Endothelial cell of umbilical vein (primary cell): ENCODE results near the gene FMN1.

ENCODE experiments used
- CTCF ChIP-seq, 2 donors: IDR thresholded peaks; 1 replicate in 1 of 2; 2 replicates in 1 of 2; pipeline ENCODE4 v1.5.1; 2011; ENCODE audit warnings: low read length in 2 of 2, mild to moderate bottlenecking in 2 of 2, moderate library complexity in 2 of 2, control low read depth in 1 of 2, inconsistent platforms in 1 of 2, low read depth in 1 of 2; ENCODE audit not compliant: insufficient read depth in 1 of 2; ENCODE audit errors: extremely low read depth in 1 of 2
- EZH2 ChIP-seq: IDR thresholded peaks from 2 replicates; pipeline ENCODE4 v1.6.1; 2012; ENCODE audit warnings: borderline replicate concordance, low read depth, mild to moderate bottlenecking, moderate library complexity, low read length, inconsistent platforms; ENCODE audit not compliant: severe bottlenecking
- JUN ChIP-seq: IDR thresholded peaks from 2 replicates; pipeline ENCODE4 v1.6.1; 2011; ENCODE audit warnings: borderline replicate concordance, low read depth; ENCODE audit not compliant: insufficient read length, insufficient read depth
- MYC ChIP-seq: IDR thresholded peaks from one replicate; pipeline ENCODE4 v1.6.1; 2011; ENCODE audit warnings: mild to moderate bottlenecking, low read depth, low read length
- POLR2A ChIP-seq: IDR thresholded peaks from 2 replicates; pipeline ENCODE4 v1.6.1; 2012; ENCODE audit warnings: low read depth, mild to moderate bottlenecking, control low read depth, low read length
- POLR2AphosphoS5 ChIP-seq: IDR thresholded peaks from 2 replicates; pipeline ENCODE4 v1.6.1; 2012; ENCODE audit warnings: low read depth, mild to moderate bottlenecking, control low read depth, low read length, moderate library complexity; ENCODE audit not compliant: insufficient read depth
- TF ChIP-seq, protein P1 (sequence below): IDR thresholded peaks from 2 replicates; pipeline ENCODE4 v1.6.1; 2011; ENCODE audit not compliant: insufficient read depth, insufficient read length

DNA sequence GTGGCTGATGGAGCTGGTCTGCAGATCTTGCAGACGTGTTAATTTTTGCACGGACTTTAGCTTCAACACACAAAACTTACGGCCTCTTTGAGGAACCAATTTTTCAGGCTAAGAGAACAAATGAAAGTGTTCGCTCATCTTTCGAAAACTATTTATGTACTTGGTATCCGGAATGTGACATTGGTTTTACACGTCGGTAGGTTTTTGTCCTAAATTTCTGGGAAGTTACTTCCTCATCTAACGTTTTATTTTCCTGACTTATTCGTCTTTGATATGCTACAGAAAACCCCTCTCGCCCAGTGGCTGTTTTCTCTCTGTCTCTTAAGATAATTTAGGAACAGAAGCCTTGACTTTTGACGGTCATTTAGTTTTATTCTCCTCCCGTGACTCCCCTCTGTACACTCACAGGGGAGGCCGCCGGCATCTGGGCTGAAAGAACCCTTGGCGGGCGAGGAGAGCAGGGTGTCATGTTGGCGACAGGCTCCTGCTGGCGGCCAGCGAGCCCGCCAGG, 477.5 kb downstream of the FMN1 start:
- TF ChIP-seq CTCF (IDR thresholded peaks at IDR 0.05; ENCODE audit: extremely low read depth in 1 of 2, insufficient read depth in 1 of 2, low read depth in 1 of 2, low read length in 2 of 2) (no peak), POLR2A (no peak), JUN (no peak), EZH2 (peak; percentile 46), POLR2AphosphoS5 (no peak), MYC (no peak)
- TF ChIP-seq, protein P1, sequence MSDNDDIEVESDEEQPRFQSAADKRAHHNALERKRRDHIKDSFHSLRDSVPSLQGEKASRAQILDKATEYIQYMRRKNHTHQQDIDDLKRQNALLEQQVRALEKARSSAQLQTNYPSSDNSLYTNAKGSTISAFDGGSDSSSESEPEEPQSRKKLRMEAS, result no peak
